Brain microvascular endothelial cell (primary cell): ENCODE measurements around the gene DHRS12.

Source experiments
- DNase-seq: peaks from one replicate; pipeline ENCODE4 v3.0.0-alpha.2; 2020
- H3K27ac ChIP-seq: fragments of 250-450 bp; sonication (Bioruptor Pico); 2 replicates; pipeline ENCODE4 v1.5.1; 2020; ENCODE audit warnings: mild to moderate bottlenecking, moderate library complexity
- H3K27me3 ChIP-seq: fragments of 250-450 bp; sonication (Bioruptor Pico); replicated peaks from 2 replicates; pipeline ENCODE4 v1.5.1; 2020; ENCODE audit warnings: mild to moderate bottlenecking
- H3K36me3 ChIP-seq: fragments of 250-450 bp; sonication (Bioruptor Pico); replicated peaks from 2 replicates; pipeline ENCODE4 v1.5.1; 2020; ENCODE audit warnings: mild to moderate bottlenecking
- H3K4me3 ChIP-seq: 2 replicates; pipeline ENCODE4 v1.5.1; 2011; ENCODE audit warnings: low read depth, mild to moderate bottlenecking, control low read depth, low read length, moderate library complexity
- in situ Hi-C: cut with HindIII; loops from 2 replicates; pipeline ENCODE4 v1.10.0; 2017; ENCODE audit warnings: low sequenced_read_pairs, low pct_ligation_motif_present
- TF ChIP-seq, protein P1 (sequence below): IDR thresholded peaks from 2 replicates; pipeline ENCODE4 v1.5.1; 2011; ENCODE audit warnings: low read depth, mild to moderate bottlenecking, moderate library complexity, low read length, control low read depth, inconsistent platforms; ENCODE audit errors: missing control alignments

DHRS12 gene

GRCh38 chr13:51784097-51784496 lies 19.9 kb downstream of the DHRS12 start:
- no peak overlapping the region for H3K27ac ChIP-seq
- TF ChIP-seq, protein P1, sequence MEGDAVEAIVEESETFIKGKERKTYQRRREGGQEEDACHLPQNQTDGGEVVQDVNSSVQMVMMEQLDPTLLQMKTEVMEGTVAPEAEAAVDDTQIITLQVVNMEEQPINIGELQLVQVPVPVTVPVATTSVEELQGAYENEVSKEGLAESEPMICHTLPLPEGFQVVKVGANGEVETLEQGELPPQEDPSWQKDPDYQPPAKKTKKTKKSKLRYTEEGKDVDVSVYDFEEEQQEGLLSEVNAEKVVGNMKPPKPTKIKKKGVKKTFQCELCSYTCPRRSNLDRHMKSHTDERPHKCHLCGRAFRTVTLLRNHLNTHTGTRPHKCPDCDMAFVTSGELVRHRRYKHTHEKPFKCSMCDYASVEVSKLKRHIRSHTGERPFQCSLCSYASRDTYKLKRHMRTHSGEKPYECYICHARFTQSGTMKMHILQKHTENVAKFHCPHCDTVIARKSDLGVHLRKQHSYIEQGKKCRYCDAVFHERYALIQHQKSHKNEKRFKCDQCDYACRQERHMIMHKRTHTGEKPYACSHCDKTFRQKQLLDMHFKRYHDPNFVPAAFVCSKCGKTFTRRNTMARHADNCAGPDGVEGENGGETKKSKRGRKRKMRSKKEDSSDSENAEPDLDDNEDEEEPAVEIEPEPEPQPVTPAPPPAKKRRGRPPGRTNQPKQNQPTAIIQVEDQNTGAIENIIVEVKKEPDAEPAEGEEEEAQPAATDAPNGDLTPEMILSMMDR = no peak
- H3K4me3 ChIP-seq = no peak overlapping the region
- no peak for DNase-seq
- in situ Hi-C loops = no loop called here
- no peaks in the 10 kb centered on the region for H3K36me3 ChIP-seq
- no peaks in the 10 kb centered on the region for H3K27me3 ChIP-seq

DNA sequence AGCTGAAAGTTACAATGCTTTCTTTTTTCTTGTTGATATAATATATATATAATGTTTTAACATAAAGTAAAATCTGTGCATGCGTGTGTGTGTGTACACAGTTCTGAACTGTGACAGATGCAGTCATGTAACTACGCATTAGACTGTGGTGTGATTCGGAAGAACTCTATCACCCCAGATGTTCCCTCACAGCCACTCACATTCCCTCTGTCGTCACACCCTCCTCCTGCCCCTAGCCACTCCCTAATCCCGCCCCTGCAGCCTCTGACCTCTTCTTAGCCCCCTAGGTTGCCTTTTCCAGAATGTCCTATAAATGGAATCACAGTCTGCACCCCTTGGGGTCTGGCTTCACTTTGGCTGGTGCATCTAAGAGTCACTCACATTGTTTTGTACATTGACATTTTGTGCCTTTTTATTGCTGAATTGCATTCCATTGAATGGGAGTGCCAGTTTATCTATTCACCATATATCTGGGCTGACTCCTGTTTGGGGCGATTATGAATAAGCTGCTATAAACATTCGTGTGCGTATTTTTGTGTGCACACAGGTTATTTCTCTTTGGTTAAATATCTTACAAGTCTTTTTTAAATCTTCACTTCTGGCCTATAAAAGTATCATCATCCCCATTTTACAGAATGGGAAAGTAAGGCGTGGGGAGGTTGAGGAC lies 20.4 kb downstream of the DHRS12 start:
- Histone ChIP-seq H3K4me3 (no peak overlapping the region), H3K27ac (no peak overlapping the region), H3K27me3 (no peaks in the 10 kb centered on the region), H3K36me3 (no peaks in the 10 kb centered on the region)
- TF ChIP-seq, protein P1 = no peak
- in situ Hi-C loops = no loop called here
- DNase-seq = no peak

DNA sequence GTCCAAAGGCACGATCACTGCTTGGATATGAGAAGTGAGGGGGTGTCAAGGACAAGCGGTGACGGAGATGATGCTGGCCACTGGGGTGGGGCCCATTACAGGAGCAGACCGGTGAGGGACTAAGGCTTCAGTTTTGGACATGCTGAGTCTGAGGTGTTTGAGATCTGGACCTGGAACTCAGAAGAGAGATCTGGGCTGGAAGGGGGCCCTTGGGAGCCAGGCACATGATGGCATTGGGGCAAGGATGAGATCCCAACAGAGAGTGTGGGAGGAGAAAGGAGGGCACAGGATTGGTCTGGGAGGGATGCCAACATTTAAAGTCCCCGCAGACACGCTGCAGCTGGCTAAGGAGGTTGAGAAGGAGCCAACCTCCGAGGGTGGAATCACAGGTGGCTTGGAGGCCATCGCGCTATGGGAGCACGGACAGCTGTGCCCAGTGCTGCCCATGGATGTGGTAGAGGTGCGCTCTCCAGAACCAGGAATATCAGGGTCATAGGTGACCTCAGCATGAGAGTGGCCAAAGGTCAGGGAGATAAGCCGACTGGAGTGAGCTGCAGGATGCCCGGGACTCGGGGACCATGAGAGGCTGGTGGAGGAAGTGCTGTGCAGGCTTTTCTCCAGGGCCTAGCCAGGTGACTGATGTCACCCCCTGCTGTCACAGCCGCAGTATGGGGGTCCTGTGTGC lies 21.8 kb downstream of the DHRS12 start:
- TF ChIP-seq, protein P1 = no peak
- no peak overlapping the region for H3K4me3 ChIP-seq
- H3K27me3 ChIP-seq = no peaks in the 10 kb centered on the region
- no peak overlapping the region for H3K27ac ChIP-seq
- H3K36me3 ChIP-seq = no peaks in the 10 kb centered on the region
- DNase-seq = no peak
- in situ Hi-C loops = no loop called here

GRCh38 chr13:51781246-51782022 lies 22.5 kb downstream of the DHRS12 start:
- Histone ChIP-seq H3K36me3 (no peaks in the 10 kb centered on the region), H3K4me3 (no peak overlapping the region), H3K27me3 (no peaks in the 10 kb centered on the region), H3K27ac (no peak overlapping the region)
- DNase-seq = no peak
- in situ Hi-C loops = no loop called here
- TF ChIP-seq, protein P1 = peak; percentile 69

- no peaks in the 10 kb centered on the region for H3K36me3 ChIP-seq
- no peaks in the 10 kb centered on the region for H3K27me3 ChIP-seq
- in situ Hi-C loops = no loop called here
- DNase-seq = no peak
- TF ChIP-seq, protein P1 = no peak
- H3K4me3 ChIP-seq = no peak overlapping the region
- H3K27ac ChIP-seq = no peak overlapping the region
Observed at GRCh38 chr13:51780099-51780498, 23.9 kb downstream of the DHRS12 start.
